GM12872 (cell line): ENCODE results near the gene NFE2L3.

Experiments
- CTCF ChIP-seq: IDR thresholded peaks from 3 replicates; pipeline ENCODE4 v1.5.1; 2011; ENCODE audit warnings: low read depth, mild to moderate bottlenecking, low read length, moderate library complexity; ENCODE audit not compliant: insufficient read depth

NFE2L3 gene

GRCh38 chr7:26179422-26179821 is 27.4 kb downstream of the NFE2L3 start:
- TF ChIP-seq CTCF: no peak

- TF ChIP-seq CTCF: no peak
Measured at GRCh38 chr7:26179826-26180497, 28.0 kb downstream of the NFE2L3 start.

- TF ChIP-seq CTCF: no peak
Measured at GRCh38 chr7:26180792-26181198, 28.8 kb downstream of the NFE2L3 start.

- TF ChIP-seq CTCF: no peak
Measured at GRCh38 chr7:26181474-26182227, 29.7 kb downstream of the NFE2L3 start.

GRCh38 chr7:26182283-26182682 is 30.3 kb downstream of the NFE2L3 start:
- no peak for TF ChIP-seq CTCF

- no peak for TF ChIP-seq CTCF
Measured at GRCh38 chr7:26182706-26183105, 30.7 kb downstream of the NFE2L3 start.

GRCh38 chr7:26183545-26184280 is 31.7 kb downstream of the NFE2L3 start:
- no peak for TF ChIP-seq CTCF
